HT1080 (cell line): Measurements from ENCODE around the gene CHMP4B. TPM values are rescaled to one million over a fixed set of nuclear protein-coding genes. Genes with fewer than 3 reads are reported as not detected.

ENCODE experiments used
- DNase-seq: peaks from one replicate; pipeline ENCODE4 v3.0.0-alpha.2; 2015; ENCODE audit warnings: low read depth
- polyA plus RNA-seq, 2 experiments: library from polyadenylated mRNA; depleted of rRNA; stranded (reverse); fragments of >200 nt; gene quantifications; 2 replicates each; pipeline ENCODE4 v1.2.3, GENCODE V29; 2015
- total RNA-seq: library from RNA; depleted of rRNA; stranded (reverse); fragments of >200 nt; shearing (Covaris generic); gene quantifications from 2 replicates; pipeline ENCODE4 v1.2.3, GENCODE V29; 2014; rRNA removed

Gene CHMP4B, protein sequence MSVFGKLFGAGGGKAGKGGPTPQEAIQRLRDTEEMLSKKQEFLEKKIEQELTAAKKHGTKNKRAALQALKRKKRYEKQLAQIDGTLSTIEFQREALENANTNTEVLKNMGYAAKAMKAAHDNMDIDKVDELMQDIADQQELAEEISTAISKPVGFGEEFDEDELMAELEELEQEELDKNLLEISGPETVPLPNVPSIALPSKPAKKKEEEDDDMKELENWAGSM
- 24.2 and 40.8 TPM in 2 replicates for total RNA-seq
- polyA plus RNA-seq (2015; cell fraction: cytosol; rRNA removed) = 83.9 and 85.5 TPM in 2 replicates
- 20.2 and 24.9 TPM in 2 replicates for polyA plus RNA-seq (2015; cell fraction: nucleus; rRNA removed)

GRCh38 chr20:33810885-33811775, at the start of gene CHMP4B:
CHMP4B (plus strand) TSS chr20:33811348; CDS start chr20:33811469, 121 bp downstream.
- DNase-seq = peak; percentile 98

- DNase-seq = no peak
Measured at GRCh38 chr20:33761698-33762250, 49.4 kb upstream of the CHMP4B start.

- DNase-seq = no peak
Measured at GRCh38 chr20:33765099-33765498, 46.0 kb upstream of the CHMP4B start.

DNA sequence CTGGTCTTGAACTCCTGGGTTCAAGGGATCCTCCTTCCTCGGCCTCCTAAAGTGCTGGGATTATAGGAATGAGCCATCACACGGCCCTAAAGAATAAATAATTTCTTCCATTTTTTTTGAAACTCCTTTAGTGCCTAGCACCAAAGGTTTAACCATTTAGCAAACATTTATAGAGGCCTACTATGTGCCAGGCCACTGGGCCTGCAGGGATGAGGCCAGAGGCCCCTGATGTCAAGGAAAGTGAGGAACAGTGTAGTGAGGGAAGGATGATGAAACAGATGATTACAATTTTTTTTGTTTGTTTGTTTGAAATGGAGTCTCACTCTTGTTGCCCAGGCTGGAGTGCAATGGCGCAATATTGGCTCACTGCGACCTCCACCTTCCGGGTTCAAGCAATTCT, 45.6 kb upstream of the CHMP4B start:
- DNase-seq = no peak

- DNase-seq = no peak
Measured at GRCh38 chr20:33766686-33767085, 44.5 kb upstream of the CHMP4B start.

- no peak for DNase-seq
Measured at GRCh38 chr20:33767777-33768138, 43.4 kb upstream of the CHMP4B start.

DNA sequence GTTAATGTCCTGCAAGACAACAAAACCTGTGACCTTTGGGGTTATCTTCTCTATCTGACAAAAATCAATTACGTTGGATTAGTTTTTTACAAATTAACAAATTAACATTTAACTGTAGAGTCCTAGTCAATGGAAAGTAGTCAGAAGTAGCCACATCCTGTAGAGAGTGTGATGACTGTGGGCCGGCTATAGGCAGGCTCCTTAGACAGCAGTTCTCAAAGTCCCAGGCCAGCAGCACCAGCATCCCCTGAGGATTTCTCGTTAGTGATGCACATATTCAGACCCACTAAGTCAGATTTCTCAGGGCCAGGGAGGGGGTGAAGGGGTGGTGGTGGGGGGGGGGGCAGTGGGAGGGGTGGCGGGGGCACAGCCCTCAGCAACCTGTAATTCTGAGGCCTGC, 42.1 kb upstream of the CHMP4B start:
- DNase-seq = no peak

DNA sequence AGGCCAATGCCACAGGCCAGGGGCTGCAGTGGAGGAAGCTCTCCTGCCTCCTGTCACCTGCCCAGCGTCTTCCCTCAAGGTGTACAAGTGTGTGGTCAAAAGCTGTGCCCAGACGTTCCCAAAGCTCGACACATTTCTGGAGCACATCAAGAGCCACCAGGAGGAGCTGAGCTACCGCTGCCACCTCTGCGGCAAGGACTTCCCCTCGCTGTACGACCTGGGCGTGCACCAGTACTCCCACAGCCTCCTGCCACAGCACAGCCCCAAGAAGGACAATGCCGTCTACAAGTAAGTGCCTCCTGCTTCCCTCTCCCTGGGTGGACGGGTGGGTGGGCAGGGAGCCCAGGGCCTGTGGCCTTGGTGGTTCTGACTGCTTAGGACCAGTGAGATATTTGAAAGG, 41.1 kb upstream of the CHMP4B start:
- no peak for DNase-seq

DNA sequence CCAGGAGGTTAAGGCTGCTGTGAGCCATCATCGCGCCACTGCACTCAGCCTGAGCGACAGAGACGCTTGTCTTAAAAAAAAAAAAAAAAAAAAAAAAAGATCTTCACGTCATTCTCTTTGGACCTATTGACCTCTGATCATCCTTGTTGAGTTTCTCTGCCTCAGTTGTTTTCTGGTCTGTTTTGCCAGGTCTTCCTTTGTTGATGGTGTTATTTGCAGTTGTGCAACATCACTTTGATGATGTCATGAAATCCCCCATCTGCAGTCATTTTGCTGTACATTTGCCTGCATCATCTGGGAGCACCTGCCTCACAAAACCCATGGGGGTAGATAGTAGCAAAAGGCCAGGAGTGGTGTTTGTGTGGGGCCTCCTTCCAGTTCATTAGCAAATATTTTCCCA, 39.2 kb upstream of the CHMP4B start:
- DNase-seq = no peak

- DNase-seq = no peak
Measured at GRCh38 chr20:33772439-33772838, 38.7 kb upstream of the CHMP4B start.

DNA sequence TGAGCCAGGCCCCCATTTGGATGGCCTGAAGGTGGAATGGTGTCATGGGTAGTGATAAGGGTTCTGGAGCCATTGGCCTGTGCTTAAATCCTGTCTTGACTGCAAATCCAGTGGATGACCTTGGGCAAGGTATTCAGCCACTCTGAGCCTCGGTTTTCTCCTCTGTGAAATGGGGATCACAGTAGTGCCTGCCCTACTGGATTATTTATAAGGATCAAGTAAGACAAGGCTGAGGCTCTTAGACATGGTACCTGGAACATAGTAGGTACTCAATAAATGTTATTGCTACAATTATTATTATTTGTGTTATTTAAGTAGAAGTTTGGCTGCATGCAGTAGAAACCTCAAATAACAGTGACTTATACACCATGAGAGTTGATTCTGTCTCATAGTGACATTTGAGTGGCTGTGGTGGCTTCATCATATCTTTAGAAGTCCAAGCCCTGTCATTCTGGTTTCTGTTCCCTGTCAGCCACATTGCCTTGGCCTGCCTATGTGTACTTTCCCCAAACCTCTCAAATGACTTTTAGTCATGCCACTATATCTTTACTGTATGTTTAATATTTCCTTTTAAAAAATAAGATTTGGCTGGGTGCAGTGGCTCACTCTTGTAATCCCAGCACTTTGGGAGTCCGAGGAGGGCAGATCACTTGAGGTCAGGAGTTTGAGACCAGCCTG, 37.6 kb upstream of the CHMP4B start:
- DNase-seq = no peak

- DNase-seq = no peak
Measured at GRCh38 chr20:33777816-33778215, 33.3 kb upstream of the CHMP4B start.

GRCh38 chr20:33781133-33781532, 30.0 kb upstream of the CHMP4B start:
- no peak for DNase-seq

DNA sequence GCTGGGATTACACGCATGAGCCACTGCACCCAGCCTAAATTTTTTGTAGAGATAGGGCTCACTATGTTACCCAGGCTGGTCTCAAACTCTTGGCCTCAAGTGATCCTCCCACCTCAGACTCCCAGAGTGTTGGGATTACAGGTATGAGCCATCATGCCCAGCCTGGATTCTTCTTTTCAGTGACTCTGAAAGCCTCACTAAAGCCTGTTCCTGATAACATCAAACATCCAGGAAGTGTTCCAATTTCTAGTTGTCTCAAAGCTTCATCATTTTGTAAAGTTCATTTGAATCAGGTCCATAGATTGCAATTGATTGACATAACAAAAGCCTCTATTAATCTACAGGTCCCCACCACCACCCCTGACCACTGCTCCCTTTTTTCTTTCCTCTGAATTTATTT, 29.2 kb upstream of the CHMP4B start:
- DNase-seq = no peak

- DNase-seq = no peak
Measured at GRCh38 chr20:33783256-33783655, 27.9 kb upstream of the CHMP4B start.

DNA sequence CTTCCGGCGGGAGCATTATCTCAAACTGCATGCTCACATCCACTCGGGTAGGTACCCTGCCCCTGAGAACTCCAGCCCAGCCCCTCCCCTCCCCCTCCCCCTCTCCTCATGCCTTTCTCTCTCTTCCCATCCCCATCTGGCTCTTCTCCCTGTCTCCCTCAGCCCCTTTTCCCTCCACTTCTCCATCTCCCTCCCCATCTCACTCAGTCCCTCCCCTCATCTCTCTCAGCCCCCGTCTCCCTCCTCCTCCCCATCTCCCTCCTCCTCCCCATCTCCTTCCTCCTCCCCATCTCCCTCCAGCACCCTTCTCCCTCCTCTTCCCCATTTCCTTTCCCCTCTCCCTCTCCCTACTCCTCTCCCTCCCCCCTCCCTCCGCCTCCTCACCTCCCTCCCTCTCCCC, 27.3 kb upstream of the CHMP4B start:
- no peak for DNase-seq

DNA sequence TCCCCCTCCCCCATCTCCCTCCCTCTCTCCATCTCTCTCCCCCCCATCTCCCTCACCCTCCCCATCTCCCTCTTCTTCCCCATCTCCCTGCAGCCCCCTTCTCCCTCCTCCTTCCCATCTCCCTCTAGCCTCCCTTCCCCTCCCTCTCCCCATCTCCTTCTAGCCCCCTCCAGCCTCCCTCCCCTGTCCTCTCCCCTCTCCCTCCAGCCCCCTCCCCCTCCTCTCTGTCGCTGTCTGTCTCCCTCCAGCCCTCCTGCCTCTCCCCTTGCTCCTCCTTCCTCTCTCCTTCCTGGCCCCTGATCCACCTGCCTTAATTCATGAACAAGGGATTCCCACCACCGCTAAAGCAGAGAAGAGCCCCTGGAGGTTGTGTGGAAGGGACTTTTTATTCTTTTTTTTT, 26.9 kb upstream of the CHMP4B start:
- no peak for DNase-seq

GRCh38 chr20:33785503-33785902, 25.6 kb upstream of the CHMP4B start:
- DNase-seq = no peak

GRCh38 chr20:33787253-33787891, 23.8 kb upstream of the CHMP4B start:
- no peak for DNase-seq

- DNase-seq = no peak
Measured at GRCh38 chr20:33788351-33789049, 22.6 kb upstream of the CHMP4B start.
